ENCODE measurements around the gene PHLDA2.

- no peak for TF ChIP-seq SIN3A (IDR thresholded peaks at IDR 0.05; ENCODE audit: borderline replicate concordance in 2 of 2, control insufficient read depth in 1 of 2, low read depth in 2 of 2, low read length in 2 of 2)
- TF ChIP-seq FOXP1 (CRISPR knock-in tag; IDR thresholded peaks at IDR 0.05), result no peak
- TF ChIP-seq CEBPB (tag; IDR thresholded peaks at IDR 0.05), result no peak
- TF ChIP-seq REST (IDR thresholded peaks at IDR 0.05; ENCODE audit: borderline replicate concordance), result no peak
- TF ChIP-seq REST (CRISPR knock-in tag; IDR thresholded peaks at IDR 0.05; ENCODE audit: low read depth), result no peak
Measured at GRCh38 chr11:2901196-2901796, 27.9 kb downstream of the PHLDA2 start.

All from K562 (cell line).